Heart left ventricle (tissue), 16 donors: ENCODE results near the gene TMIE. TPM values are rescaled to one million over a fixed set of nuclear protein-coding genes. Genes with fewer than 3 reads are reported as not detected.
A peak's percentile ranks its signal among the peaks of the same experiment; 100 is the strongest.

ENCODE experiments used
- ATAC-seq, 4 donors: fragments of 200-7000 bp; cut with Tn5 transposase; one replicate each; pipeline ENCODE4 v1.9.1; 2020 to 2022; ENCODE audit warnings: moderate library complexity in 4 of 4, mild to moderate bottlenecking in 3 of 4, moderate number of reproducible peaks in 1 of 4
- DNase-seq, 5 donors: peaks; one replicate each; pipeline ENCODE4 v3.0.0-alpha.2; 2020
- H3K27ac ChIP-seq, 12 donors: fragments of 200-600 bp; sonication (generic) in 4 of 12; one replicate each; pipeline versions ENCODE4 v1.5.0 to v1.8.0; 2016 to 2022; ENCODE audit warnings: mild to moderate bottlenecking in 2 of 12
- H3K27me3 ChIP-seq, 9 donors: fragments of 200-600 bp; sonication (generic) in 2 of 9; one replicate each; pipeline versions ENCODE4 v1.5.1 to v1.8.0; 2016 to 2022; ENCODE audit warnings: mild to moderate bottlenecking in 3 of 9
- H3K36me3 ChIP-seq, 9 donors: fragments of 200-600 bp; sonication (generic) in 2 of 9; one replicate each; pipeline versions ENCODE4 v1.5.0 to v1.8.0; 2018 to 2022; ENCODE audit warnings: mild to moderate bottlenecking in 2 of 9
- H3K4me1 ChIP-seq, 12 donors: fragments of 200-600 bp; sonication (generic) in 4 of 12; one replicate each; pipeline versions ENCODE4 v1.5.0 to v1.8.0; 2016 to 2022; ENCODE audit warnings: mild to moderate bottlenecking in 3 of 12
- H3K4me3 ChIP-seq, 12 donors: fragments of 200-600 bp; sonication (generic) in 4 of 12; one replicate each; pipeline versions ENCODE4 v1.5.0 to v1.8.0; 2017 to 2022; ENCODE audit warnings: mild to moderate bottlenecking in 9 of 12, moderate library complexity in 4 of 12
- H3K9me3 ChIP-seq, 12 donors: fragments of 200-600 bp; sonication (generic) in 4 of 12; one replicate each; pipeline versions ENCODE4 v1.5.0 to v1.8.0; 2016 to 2022; ENCODE audit warnings: mild to moderate bottlenecking in 1 of 12
- CTCF ChIP-seq, 12 donors: fragments of 200-600 bp; sonication (generic) in 4 of 12; IDR thresholded peaks; one replicate each; pipeline versions ENCODE4 v1.5.0 to v1.8.0; 2018 to 2022; ENCODE audit warnings: antibody characterized with exemption in 12 of 12, mild to moderate bottlenecking in 5 of 12
- POLR2A ChIP-seq, 2 donors: fragments of 450-650 bp; IDR thresholded peaks; one replicate each; pipeline ENCODE4 v1.6.1; 2017; ENCODE audit warnings: antibody characterized with exemption in 2 of 2, mild to moderate bottlenecking in 2 of 2, moderate library complexity in 2 of 2
- WGBS, 4 donors: extraction: QIAGEN DNeasy Blood & Tissue Kit in 2 of 4; methylation state at CpG; one replicate each; pipeline versions ENCODE4 v1.1.5 to v1.1.7; 2013 to 2018; 5-methylcytosine and 5-hydroxymethylcytosine counted together
- intact Hi-C, 10 donors: fragments of 100-400 bp; cut with DNase I; formaldehyde crosslinking; loops; one replicate each; pipeline versions ENCODE4 v1.11.1 to v1.14.2; 2022
- polyA plus RNA-seq, 2 donors: library from polyadenylated mRNA; stranded (reverse); fragments of 200-250 nt; gene quantifications; one replicate each; pipeline ENCODE4 v1.2.3, GENCODE V29; 2013
- total RNA-seq, 9 donors: library from RNA; depleted of rRNA in 2 of 9; stranded (reverse); fragments of >200 nt in 2 of 9; fragmentation: NEBNext Ultra II Directional in 3 of 9; extraction: Animal tissue kit (Norgen Biotek cat#: 25700) in 3 of 9; gene quantifications; one replicate each; pipeline versions ENCODE4 v1.1.0 to v1.2.4, GENCODE V29; 2016 to 2023
- donor health status: ischemic (EF 13 %, LVEDD 7.1; RV severe dilation, severe dysfunction).
- donor health status: healthy with polysubstance abuse.
- donor health status: DM: no; HTN: yes; CAD: no.
- donor health status: DM: no; HTN: no; CAD: no.
- donor health status: ischemic (EF 25% LVEDD 6.9; RV normal size, moderate dysfunction).
- donor health status: ischemic (EF 25% LVEDD 5.7; RV mildly dilated, moderate dysfunction).
- donor health status: healthy.
- donor health status: DM: yes; HTN: yes; CAD: no.
- donor health status: ischemic (EF 35%, LVEDD 5.7; RV mildly dilated, moderate dysfunction).
- donor health status: nonischemic (EF 11% LVEDD 7.7; RV severe dilation, severe dysfunction).
- donor health status: DM: yes; HTN: yes; CAD: no.
- donor health status: PGD.
- donor health status: ischemic (EF 29% LVEDD 5.4; RV normal size, mild dysfunction).
- donor health status: nonischemic (EF 23%, LVEDD 6.1; RV moderate dilation, normal function).

Gene TMIE
- total and polyA plus RNA-seq, 11 donors, result 0.46 to 0.95 (median 0.61) TPM; not detected in 1

DNA sequence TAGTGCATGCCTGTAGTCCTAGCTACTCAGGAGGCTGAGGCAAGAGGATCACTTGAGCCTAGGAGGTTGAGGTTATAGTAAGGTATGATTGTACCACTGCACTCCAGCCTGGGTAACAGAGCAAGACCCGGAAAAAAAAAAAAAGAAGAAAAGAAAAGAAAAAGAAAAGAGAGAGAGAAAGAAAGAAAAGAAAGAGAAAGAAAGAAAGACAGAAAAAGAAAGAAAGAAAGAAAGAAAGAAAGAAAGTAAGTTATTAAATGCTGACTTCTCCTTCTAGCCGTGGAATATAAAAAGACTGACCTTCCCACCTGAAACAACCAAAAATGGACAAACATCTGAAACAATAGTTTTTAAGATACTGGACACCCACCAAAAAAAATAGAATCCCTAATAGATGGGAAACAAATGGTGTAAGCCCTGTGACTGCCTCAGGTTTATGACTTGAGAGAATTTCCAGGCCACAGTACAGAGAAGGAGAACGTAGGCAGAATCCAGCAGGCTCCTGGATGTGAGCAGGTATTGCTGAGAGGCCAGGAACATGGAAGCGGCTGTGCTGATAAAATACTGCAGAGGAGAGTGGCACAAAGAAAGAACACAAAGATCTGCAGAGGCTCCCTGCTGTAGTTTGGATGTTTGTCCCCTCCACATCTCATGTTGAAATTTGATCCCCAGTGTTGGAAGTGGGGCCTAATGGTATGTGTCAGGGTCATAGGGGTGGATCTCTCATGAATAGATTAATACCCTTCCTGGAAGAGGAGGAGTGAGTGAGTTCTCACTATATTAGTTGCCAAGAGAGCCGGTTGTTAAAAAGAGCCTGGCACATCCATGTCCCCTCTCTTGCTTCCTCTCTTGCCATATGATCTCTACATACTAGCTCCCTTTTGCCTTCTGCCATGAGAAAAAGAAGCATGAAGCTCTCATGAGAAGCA is 58.3 kb downstream of the TMIE start:
- Histone ChIP-seq H3K4me1 (peaks cover 0 to 4% (median 0%) of the 10 kb centered on the region in 12 donors), H3K27me3 (no peaks in the 10 kb centered on the region), H3K36me3 (no peaks in the 10 kb centered on the region), H3K4me3 (no peak overlapping the region), H3K27ac (no peak overlapping the region), H3K9me3 (peaks cover 0 to 20% (median 7%) of the 10 kb centered on the region in 12 donors)
- DNase-seq, result no peak
- TF ChIP-seq CTCF (IDR thresholded peaks at IDR 0.05) (no peak), POLR2A (IDR thresholded peaks at IDR 0.05) (no peak)
- intact Hi-C loops, result no loop called here
- 58 to 65% (median 60%) methylated on average over 5 of the region's 5 CpGs for WGBS, 4 donors
- peak in 1 of 4 donors; percentile 44 for ATAC-seq

Other genes with a start within 250 kb of the TMIE start
- gene LTF, start 236.5 kb upstream of the TMIE start, total RNA-seq, result 10 to 100 TPM in 1 of 9 donors, 1 to 10 TPM in 8; 2.5 to 10.6 (median 3.1) TPM
- 1 to 10 TPM; 1.6 to 3.0 TPM for gene LTF, start 236.5 kb upstream of the TMIE start, polyA plus RNA-seq
- not detected for gene RTP3, start 203.4 kb upstream of the TMIE start, total RNA-seq
- gene RTP3, start 203.4 kb upstream of the TMIE start, polyA plus RNA-seq, result not detected
- gene LRRC2, start 135.1 kb upstream of the TMIE start, total RNA-seq, result 100 to 1,000 TPM in 4 of 9 donors, 10 to 100 TPM in 5; 74.4 to 147 (median 97.3) TPM
- gene LRRC2, start 135.1 kb upstream of the TMIE start, polyA plus RNA-seq, result 10 to 100 TPM; 20.7 to 54.6 TPM
- not detected for gene FAM240A, start 88.9 kb upstream of the TMIE start, total RNA-seq
- gene FAM240A, start 88.9 kb upstream of the TMIE start, polyA plus RNA-seq, result not detected
- 10 to 100 TPM; 11.8 to 40.7 (median 25.4) TPM for gene ALS2CL, start 7.7 kb upstream of the TMIE start, total RNA-seq
- gene ALS2CL, start 7.7 kb upstream of the TMIE start, polyA plus RNA-seq, result 10 to 100 TPM; 12.4 to 37.1 TPM
- gene PRSS50, start 16.5 kb downstream of the TMIE start, total RNA-seq, result under 1 TPM in 7 of 9 donors, not detected in 2; 0.23 to 0.65 (median 0.35) TPM
- gene PRSS50, start 16.5 kb downstream of the TMIE start, polyA plus RNA-seq, result under 1 TPM; 0.06 to 0.46 TPM
- over 10,000 TPM in 1 of 9 donors, 1,000 to 10,000 TPM in 8; 4,961 to 10,676 (median 6,839) TPM for gene MYL3, start 162.1 kb downstream of the TMIE start, total RNA-seq
- over 10,000 TPM in 1 of 2 donors, 1,000 to 10,000 TPM in 1; 5,594 to 12,544 TPM for gene MYL3, start 162.1 kb downstream of the TMIE start, polyA plus RNA-seq
- gene PTH1R, start 176.3 kb downstream of the TMIE start, total RNA-seq, result 10 to 100 TPM in 2 of 9 donors, 1 to 10 TPM in 7; 2.1 to 15.6 (median 6.0) TPM
- gene PTH1R, start 176.3 kb downstream of the TMIE start, polyA plus RNA-seq, result 10 to 100 TPM in 1 of 2 donors, 1 to 10 TPM in 1; 6.5 to 23.4 TPM